Stimulated activated naive CD8-positive, alpha-beta T cell treated with anti-CD3 and anti-CD28 coated beads, Interleukin-15, Interleukin-2, amounts not matched to agents 100 U/mL and 50 U/mL, for 24 hours (primary cell): ENCODE data around the gene G6PC2.
A peak's percentile ranks its signal among the peaks of the same experiment; 100 is the strongest.
"Not testable (repeated sequence)": the region's sequence is repeated elsewhere in the genome, so short reads cannot be mapped to it uniquely, and the experiment has no call there.

Experiments used
- ATAC-seq: fragments of 150-1000 bp; cut with Tn5 transposase; one replicate; pipeline ENCODE4 v1.10.0; 2021
- DNase-seq: peaks from one replicate; pipeline ENCODE4 v3.0.0; 2021

G6PC2 gene

GRCh38 chr2:168901003-168901402 lies at the start of gene G6PC2:
Gene G6PC2 (plus strand): TSS chr2:168901291. CDS start chr2:168901332, 41 bp downstream.
- ATAC-seq: no peak
- no peak for DNase-seq

GRCh38 chr2:168851674-168852320 lies 49.3 kb upstream of the G6PC2 start:
- DNase-seq: no peak
- ATAC-seq: no peak

- DNase-seq (no peak), ATAC-seq (no peak)
Measured at GRCh38 chr2:168852481-168852880, 48.6 kb upstream of the G6PC2 start.

GRCh38 chr2:168853471-168853870 lies 47.6 kb upstream of the G6PC2 start:
- DNase-seq (no peak), ATAC-seq (no peak)

- DNase-seq (no peak), ATAC-seq (no peak)
Measured at GRCh38 chr2:168854651-168855050, 46.4 kb upstream of the G6PC2 start.

- ATAC-seq (no peak), DNase-seq (no peak)
Measured at GRCh38 chr2:168855601-168856000, 45.5 kb upstream of the G6PC2 start.

GRCh38 chr2:168858146-168858545 lies 42.9 kb upstream of the G6PC2 start:
- ATAC-seq: no peak
- no peak for DNase-seq

- ATAC-seq, DNase-seq: not testable (repeated sequence)
Measured at GRCh38 chr2:168867164-168867563, 33.9 kb upstream of the G6PC2 start.

GRCh38 chr2:168870369-168870768 lies 30.7 kb upstream of the G6PC2 start:
- DNase-seq, ATAC-seq: not testable (repeated sequence)

GRCh38 chr2:168870824-168871223 lies 30.3 kb upstream of the G6PC2 start:
- ATAC-seq, DNase-seq: not testable (repeated sequence)

- ATAC-seq (no peak), DNase-seq (no peak)
Measured at GRCh38 chr2:168874368-168875054, 26.6 kb upstream of the G6PC2 start.

- ATAC-seq, DNase-seq: not testable (repeated sequence)
Measured at GRCh38 chr2:168882163-168882562, 18.9 kb upstream of the G6PC2 start.

- DNase-seq: no peak
- ATAC-seq: peak; percentile 77
Measured at GRCh38 chr2:168884975-168885374, 16.1 kb upstream of the G6PC2 start.

GRCh38 chr2:168889635-168890005 lies 11.5 kb upstream of the G6PC2 start:
- no peak for ATAC-seq
- no peak for DNase-seq

GRCh38 chr2:168890006-168890782 lies 10.9 kb upstream of the G6PC2 start, which contains the start of gene SPC25:
Gene SPC25 (minus strand): TSS chr2:168890430. CDS start chr2:168889519, 911 bp downstream.
- DNase-seq: peak; percentile 87
- peak; percentile 99 for ATAC-seq

- no peak for ATAC-seq
Measured at GRCh38 chr2:168892327-168892726, 8.8 kb upstream of the G6PC2 start.

GRCh38 chr2:168894101-168894500 lies 7.0 kb upstream of the G6PC2 start:
- no peak for DNase-seq
- no peak for ATAC-seq

More at GRCh38 chr2:168892327-168892726, 8.8 kb upstream of the G6PC2 start:
- no peak for DNase-seq

- ATAC-seq (no peak), DNase-seq (no peak)
Measured at GRCh38 chr2:168894720-168895119, 6.4 kb upstream of the G6PC2 start.

- DNase-seq: no peak
- ATAC-seq: no peak
Measured at GRCh38 chr2:168895771-168896170, 5.3 kb upstream of the G6PC2 start.

- ATAC-seq: no peak
- no peak for DNase-seq
Measured at GRCh38 chr2:168896783-168897182, 4.3 kb upstream of the G6PC2 start.

GRCh38 chr2:168897449-168897848 lies 3.6 kb upstream of the G6PC2 start:
- no peak for ATAC-seq
- DNase-seq: no peak

GRCh38 chr2:168903888-168904287 lies 2.8 kb downstream of the G6PC2 start:
- no peak for ATAC-seq

GRCh38 chr2:168904358-168904757 lies 3.3 kb downstream of the G6PC2 start:
- no peak for ATAC-seq
- no peak for DNase-seq

More at GRCh38 chr2:168903888-168904287, 2.8 kb downstream of the G6PC2 start:
- no peak for DNase-seq
